ENCODE results near the gene GXYLT2. TPM values are rescaled to one million over a fixed set of nuclear protein-coding genes. Genes with fewer than 3 reads are reported as not detected.

Gene GXYLT2
- total and polyA plus RNA-seq, 2 of the 13 experiments (the other 11 are each of a cell fraction or from before 2014, with no cell fraction given) = 4.3 to 6.9 TPM

GRCh38 chr3:72932416-72932815 lies 44.6 kb downstream of the GXYLT2 start:
- Histone ChIP-seq H3K9me3 (ENCODE audit: low read length) (no peaks in the 10 kb centered on the region), H3K27ac (ENCODE audit: extremely low read length, insufficient read depth, low read length) (no peak overlapping the region), H3K79me2 (ENCODE audit: insufficient read depth, low read length) (no peaks in the 10 kb centered on the region), H3K4me1 (ENCODE audit: insufficient read depth, low read length) (no peaks in the 10 kb centered on the region), H3K36me3 (replicated peaks in 1 of 2; ENCODE audit: control insufficient read depth in 1 of 2, insufficient read depth in 2 of 2, low read length in 2 of 2) (no peaks in the 10 kb centered on the region; a peak in 1 of 5 replicates), H4K20me1 (ENCODE audit: insufficient read depth, low read length) (no peaks in the 10 kb centered on the region), H3K4me3 (replicated peaks in 1 of 3; ENCODE audit: insufficient read depth in 1 of 3, low read depth in 2 of 3, low read length in 3 of 3) (no peak overlapping the region), H3K27me3 (ENCODE audit: control insufficient read depth in 1 of 2, insufficient read depth in 2 of 2, low read length in 2 of 2) (no peaks in the 10 kb centered on the region), H3K9ac (ENCODE audit: insufficient read depth, low read depth, low read length) (no peak overlapping the region), H3K4me2 (ENCODE audit: low read depth, low read length) (no peak overlapping the region), H2AFZ (ENCODE audit: low read length) (no peak overlapping the region)
- no TSS peak for BruUV-seq (replicated peaks)
- TF ChIP-seq ZFP36L1 (CRISPR knock-in tag; IDR thresholded peaks at IDR 0.05) = no peak
- TF ChIP-seq SOX5 (CRISPR knock-in tag; IDR thresholded peaks at IDR 0.05; ENCODE audit: borderline replicate concordance) = no peak
- no peak for TF ChIP-seq TOE1 (CRISPR knock-in tag; IDR thresholded peaks at IDR 0.05)
- TF ChIP-seq ZNF883 (CRISPR knock-in tag; IDR thresholded peaks at IDR 0.05; ENCODE audit: not compliant biosample characterization) = no peak
- no peak for TF ChIP-seq KAT7 (CRISPR knock-in tag; IDR thresholded peaks at IDR 0.05; ENCODE audit: borderline replicate concordance)
- no peak for TF ChIP-seq NAIF1 (CRISPR knock-in tag; IDR thresholded peaks at IDR 0.05; ENCODE audit: borderline replicate concordance)
- TF ChIP-seq CEBPB (IDR thresholded peaks at IDR 0.05; ENCODE audit: borderline replicate concordance, low read depth, low read length) = no peak
- TF ChIP-seq ZNF12 (CRISPR knock-in tag; IDR thresholded peaks at IDR 0.05) = no peak
- TF ChIP-seq TRIM24 (CRISPR knock-in tag; IDR thresholded peaks at IDR 0.05) = no peak
- no peak for TF ChIP-seq RFX5 (IDR thresholded peaks at IDR 0.05; ENCODE audit: low read depth, low read length)
- no peak for TF ChIP-seq POLR2A (IDR thresholded peaks at IDR 0.05; ENCODE audit: insufficient read depth in 1 of 2, low read depth in 2 of 2, low read length in 2 of 2)
- TF ChIP-seq MTERF4 (CRISPR knock-in tag; IDR thresholded peaks at IDR 0.05) = no peak
- TF ChIP-seq RFXANK (CRISPR knock-in tag; IDR thresholded peaks at IDR 0.05) = no peak
- no peak for TF ChIP-seq ZSCAN31 (CRISPR knock-in tag; IDR thresholded peaks at IDR 0.05; ENCODE audit: low read depth)
- no peak for TF ChIP-seq BATF2 (CRISPR knock-in tag; IDR thresholded peaks at IDR 0.05)
- no peak for TF ChIP-seq ZNF256 (CRISPR knock-in tag; conservative IDR thresholded peaks at IDR 0.05)
- no peak for TF ChIP-seq LCORL (IDR thresholded peaks at IDR 0.05)
- TF ChIP-seq LCORL (CRISPR knock-in tag; IDR thresholded peaks at IDR 0.05) = no peak
- TF ChIP-seq NFRKB (IDR thresholded peaks at IDR 0.05) = no peak
- FAIRE-seq = no peak
- in situ Hi-C loops (cut with HindIII; ENCODE audit: extremely low pct_ligation_motif_present, low pct_unique_long_range_greater_than_20kb) (no loop called here), intact Hi-C loops (cut with micrococcal nuclease; ENCODE audit: unreplicated experiment) (no loop called here)
- ChIA-PET POLR2A (no interaction called here), CTCF (ENCODE audit: low intra/inter-chr PET ratio, low total read pairs) (no interaction called here)
- no peak for DNase-seq (ENCODE audit: low spot score)
- no peak for ATAC-seq

Data from HepG2 (cell line).